NCI-H510A treated with DMSO at 0.1 percent for 48 hours (cell line): ENCODE measurements around the gene LPCAT1.
A peak's percentile ranks its signal among the peaks of the same experiment; 100 is the strongest.
"Not testable (repeated sequence)": the region's sequence is repeated elsewhere in the genome, so short reads cannot be mapped to it uniquely, and the experiment has no call there.

Source experiments
- DNase-seq: peaks from one replicate; lab custom pipeline; 2025; lab: John Stamatoyannopoulos, UW

The LPCAT1 gene

GRCh38 chr5:1466631-1467265, 57.0 kb downstream of the LPCAT1 start:
- DNase-seq = no peak

- no peak for DNase-seq
Observed at GRCh38 chr5:1465966-1466471, 57.7 kb downstream of the LPCAT1 start.

GRCh38 chr5:1465117-1465516, 58.6 kb downstream of the LPCAT1 start:
- DNase-seq = no peak

- no peak for DNase-seq
Observed at GRCh38 chr5:1464511-1464910, 59.2 kb downstream of the LPCAT1 start.

GRCh38 chr5:1464096-1464446, 59.7 kb downstream of the LPCAT1 start:
- no peak for DNase-seq

GRCh38 chr5:1463326-1464095, 60.2 kb downstream of the LPCAT1 start:
- no peak for DNase-seq

- DNase-seq = no peak
Observed at GRCh38 chr5:1462358-1462757, 61.4 kb downstream of the LPCAT1 start.

- DNase-seq = no peak
Observed at GRCh38 chr5:1461396-1461795, 62.4 kb downstream of the LPCAT1 start.

- DNase-seq = no peak
Observed at GRCh38 chr5:1460054-1460682, 63.6 kb downstream of the LPCAT1 start.

- DNase-seq = not testable (repeated sequence)
Observed at GRCh38 chr5:1459435-1459834, 64.3 kb downstream of the LPCAT1 start.

- not testable (repeated sequence) for DNase-seq
Observed at GRCh38 chr5:1456110-1456881, 67.5 kb downstream of the LPCAT1 start.

- DNase-seq = no peak
Observed at GRCh38 chr5:1453613-1454012, 70.1 kb downstream of the LPCAT1 start.

- DNase-seq = no peak
Observed at GRCh38 chr5:1449081-1449630, 74.6 kb downstream of the LPCAT1 start.

- no peak for DNase-seq
Observed at GRCh38 chr5:1448511-1449011, 75.2 kb downstream of the LPCAT1 start.

- no peak for DNase-seq
Observed at GRCh38 chr5:1447671-1448361, 75.9 kb downstream of the LPCAT1 start.

GRCh38 chr5:1446602-1447343, 77.0 kb downstream of the LPCAT1 start:
- no peak for DNase-seq

GRCh38 chr5:1445689-1446601, 77.8 kb downstream of the LPCAT1 start:
- DNase-seq = no peak

- peak; percentile 59 for DNase-seq
Observed at GRCh38 chr5:1445313-1445688, 78.5 kb downstream of the LPCAT1 start, which contains the start of gene SLC6A3. SLC6A3 (minus strand) TSS chr5:1445440; CDS start chr5:1443197, 2,243 bp downstream.
